HAP-1 (cell line): ENCODE results near the gene ZSWIM6.
A peak's percentile ranks its signal among the peaks of the same experiment; 100 is the strongest.

Experiments used
- DNase-seq, 2 experiments: peaks; one replicate each; pipeline ENCODE4 v3.0.0-alpha.2; 2016 to 2020; ENCODE audit warnings: low spot score in 2 of 2
- H3K27me3 ChIP-seq: fragments of 250-450 bp; sonication (Bioruptor Pico); 2 replicates; pipeline ENCODE4 v1.5.1; 2020; ENCODE audit warnings: low read depth, mild to moderate bottlenecking, moderate library complexity
- H3K36me3 ChIP-seq: fragments of 250-450 bp; sonication (Bioruptor Pico); replicated peaks from 2 replicates; pipeline ENCODE4 v1.5.1; 2020; ENCODE audit warnings: mild to moderate bottlenecking
- H3K4me1 ChIP-seq: fragments of 250-450 bp; sonication (Bioruptor Pico); 2 replicates; pipeline ENCODE4 v1.5.1; 2020; ENCODE audit warnings: mild to moderate bottlenecking
- H3K4me3 ChIP-seq: fragments of 250-450 bp; sonication (Bioruptor Pico); 2 replicates; pipeline ENCODE4 v1.5.1; 2020; ENCODE audit warnings: mild to moderate bottlenecking, moderate library complexity
- H3K9me3 ChIP-seq: fragments of 250-450 bp; sonication (Bioruptor Pico); 2 replicates; pipeline ENCODE4 v1.5.1; 2020; ENCODE audit warnings: mild to moderate bottlenecking, moderate library complexity
- in situ Hi-C: fragments of 300-500 bp; cut with MboI; formaldehyde crosslinking; loops from 3 replicates; pipeline ENCODE4 v1.14.3; 2020; ENCODE audit warnings: low sequenced_read_pairs, inconsistent platforms, mixed read lengths

The ZSWIM6 gene

GRCh38 chr5:61549530-61549929 lies 217.5 kb downstream of the ZSWIM6 start:
- DNase-seq = no peak
- H3K9me3 ChIP-seq = peaks cover under 1% of the 10 kb centered on the region; the same call in 1 of the 2 replicates
- no peak overlapping the region for H3K4me3 ChIP-seq
- in situ Hi-C loops = no loop called here
- H3K36me3 ChIP-seq = no peaks in the 10 kb centered on the region
- no peaks in the 10 kb centered on the region for H3K4me1 ChIP-seq
- H3K27me3 ChIP-seq = no peaks in the 10 kb centered on the region

- H3K36me3 ChIP-seq = no peaks in the 10 kb centered on the region
Measured at GRCh38 chr5:61551637-61552313, 219.7 kb downstream of the ZSWIM6 start.

GRCh38 chr5:61559146-61559545 lies 227.1 kb downstream of the ZSWIM6 start:
- no peak overlapping the region for H3K4me3 ChIP-seq
- in situ Hi-C loops = no loop called here
- DNase-seq = no peak
- no peaks in the 10 kb centered on the region for H3K36me3 ChIP-seq
- H3K27me3 ChIP-seq = no peaks in the 10 kb centered on the region
- H3K4me1 ChIP-seq = no peaks in the 10 kb centered on the region
- peaks cover 3% of the 10 kb centered on the region; the same call in 1 of the 2 replicates for H3K9me3 ChIP-seq

More at GRCh38 chr5:61551637-61552313, 219.7 kb downstream of the ZSWIM6 start:
- no peak for DNase-seq
- Histone ChIP-seq H3K27me3 (no peaks in the 10 kb centered on the region), H3K4me1 (no peaks in the 10 kb centered on the region), H3K9me3 (peaks cover 3% of the 10 kb centered on the region; the same call in 1 of the 2 replicates), H3K4me3 (no peak overlapping the region)
- in situ Hi-C loops = no loop called here

GRCh38 chr5:61559722-61560121 lies 227.7 kb downstream of the ZSWIM6 start:
- DNase-seq = no peak
- no peaks in the 10 kb centered on the region for H3K27me3 ChIP-seq
- no peaks in the 10 kb centered on the region for H3K4me1 ChIP-seq
- H3K36me3 ChIP-seq = no peaks in the 10 kb centered on the region
- 0 out of 2 replicates have a peak, but pooled peaks cover under 1% of the 10 kb centered on the region for H3K9me3 ChIP-seq
- in situ Hi-C loops = no loop called here
- H3K4me3 ChIP-seq = no peak overlapping the region

- no peaks in the 10 kb centered on the region for H3K27me3 ChIP-seq
- H3K36me3 ChIP-seq = no peaks in the 10 kb centered on the region
- H3K4me1 ChIP-seq = no peaks in the 10 kb centered on the region
- in situ Hi-C loops = no loop called here
- no peak for DNase-seq
- no peak overlapping the region for H3K4me3 ChIP-seq
- no peaks in the 10 kb centered on the region for H3K9me3 ChIP-seq
Measured at GRCh38 chr5:61563401-61563800, 231.3 kb downstream of the ZSWIM6 start.

- no peak for DNase-seq
- no peaks in the 10 kb centered on the region for H3K9me3 ChIP-seq
- in situ Hi-C loops = no loop called here
Measured at GRCh38 chr5:61567337-61567736, 235.3 kb downstream of the ZSWIM6 start.

GRCh38 chr5:61569353-61569752 lies 237.3 kb downstream of the ZSWIM6 start:
- in situ Hi-C loops = no loop called here
- Histone ChIP-seq H3K9me3 (no peaks in the 10 kb centered on the region), H3K4me3 (no peak overlapping the region), H3K27me3 (no peaks in the 10 kb centered on the region), H3K4me1 (no peaks in the 10 kb centered on the region), H3K36me3 (no peaks in the 10 kb centered on the region)
- DNase-seq = no peak

More at GRCh38 chr5:61567337-61567736, 235.3 kb downstream of the ZSWIM6 start:
- Histone ChIP-seq H3K27me3 (no peaks in the 10 kb centered on the region), H3K36me3 (no peaks in the 10 kb centered on the region), H3K4me1 (no peaks in the 10 kb centered on the region), H3K4me3 (no peak overlapping the region)

- H3K9me3 ChIP-seq = no peaks in the 10 kb centered on the region
- in situ Hi-C loops = no loop called here
- no peaks in the 10 kb centered on the region for H3K36me3 ChIP-seq
- no peak overlapping the region for H3K4me3 ChIP-seq
- H3K4me1 ChIP-seq = no peaks in the 10 kb centered on the region
- no peaks in the 10 kb centered on the region for H3K27me3 ChIP-seq
- DNase-seq = no peak
Measured at GRCh38 chr5:61570767-61571166, 238.7 kb downstream of the ZSWIM6 start.

- in situ Hi-C loops = no loop called here
- DNase-seq = no peak
- no peaks in the 10 kb centered on the region for H3K27me3 ChIP-seq
- no peaks in the 10 kb centered on the region for H3K4me1 ChIP-seq
- H3K4me3 ChIP-seq = no peak overlapping the region
- no peaks in the 10 kb centered on the region for H3K36me3 ChIP-seq
- H3K9me3 ChIP-seq = no peaks in the 10 kb centered on the region
Measured at GRCh38 chr5:61572959-61573358, 240.9 kb downstream of the ZSWIM6 start.

- Histone ChIP-seq H3K36me3 (no peaks in the 10 kb centered on the region), H3K4me1 (no peaks in the 10 kb centered on the region), H3K4me3 (no peak overlapping the region), H3K27me3 (no peaks in the 10 kb centered on the region), H3K9me3 (no peaks in the 10 kb centered on the region)
- in situ Hi-C loops = no loop called here
- DNase-seq = peak in 1 of 2 experiments; percentile 14
Measured at GRCh38 chr5:61575103-61575502, 243.0 kb downstream of the ZSWIM6 start.

GRCh38 chr5:61575581-61575980 lies 243.5 kb downstream of the ZSWIM6 start:
- DNase-seq = no peak
- in situ Hi-C loops = no loop called here
- Histone ChIP-seq H3K4me3 (no peak overlapping the region), H3K36me3 (no peaks in the 10 kb centered on the region), H3K4me1 (no peaks in the 10 kb centered on the region), H3K9me3 (no peaks in the 10 kb centered on the region), H3K27me3 (no peaks in the 10 kb centered on the region)

- Histone ChIP-seq H3K9me3 (no peaks in the 10 kb centered on the region), H3K27me3 (no peaks in the 10 kb centered on the region)
- in situ Hi-C loops = no loop called here
Measured at GRCh38 chr5:61576556-61576955, 244.5 kb downstream of the ZSWIM6 start.

GRCh38 chr5:61578858-61579503 lies 246.9 kb downstream of the ZSWIM6 start:
- in situ Hi-C loops = no loop called here
- Histone ChIP-seq H3K4me1 (no peaks in the 10 kb centered on the region), H3K9me3 (no peaks in the 10 kb centered on the region), H3K27me3 (no peaks in the 10 kb centered on the region), H3K36me3 (no peaks in the 10 kb centered on the region), H3K4me3 (no peak overlapping the region)
- no peak for DNase-seq

More at GRCh38 chr5:61576556-61576955, 244.5 kb downstream of the ZSWIM6 start:
- Histone ChIP-seq H3K4me1 (no peaks in the 10 kb centered on the region), H3K36me3 (no peaks in the 10 kb centered on the region), H3K4me3 (no peak overlapping the region)
- no peak for DNase-seq

- Histone ChIP-seq H3K4me3 (no peak overlapping the region), H3K4me1 (no peaks in the 10 kb centered on the region), H3K36me3 (no peaks in the 10 kb centered on the region), H3K9me3 (no peaks in the 10 kb centered on the region), H3K27me3 (no peaks in the 10 kb centered on the region)
- DNase-seq = no peak
- in situ Hi-C loops = no loop called here
Measured at GRCh38 chr5:61582205-61582820, 250.3 kb downstream of the ZSWIM6 start.
